SK-N-SH treated with all-trans-retinoic acid at 6 μM for 48 hours (cell line): Measurements from ENCODE around the gene EXOC4.
A peak's percentile ranks its signal among the peaks of the same experiment; 100 is the strongest.

Experiments
- ATAC-seq: fragments of 200-7000 bp; cut with Tn5 transposase; 3 replicates; pipeline ENCODE4 v1.9.1; 2020; ENCODE audit warnings: mild to moderate bottlenecking, moderate library complexity
- ARNTL ChIP-seq: fragments of 450-650 bp; formaldehyde crosslinking; IDR thresholded peaks from 2 replicates; pipeline ENCODE4 v1.5.0; 2020; ENCODE audit warnings: low read depth, mild to moderate bottlenecking, moderate library complexity, borderline replicate concordance
- BACH2 ChIP-seq: fragments of 250-450 bp; sonication (Bioruptor Pico); IDR thresholded peaks from 2 replicates; pipeline ENCODE4 v1.9.0; 2021; ENCODE audit warnings: mild to moderate bottlenecking, borderline replicate concordance
- CSDC2 ChIP-seq: fragments of 250-450 bp; sonication (Bioruptor Pico); IDR thresholded peaks from 2 replicates; pipeline ENCODE4 v1.5.0; 2020; ENCODE audit warnings: mild to moderate bottlenecking, moderate library complexity
- CSRNP3 ChIP-seq: fragments of 250-450 bp; sonication (Bioruptor Pico); IDR thresholded peaks from 2 replicates; pipeline ENCODE4 v1.5.1; 2021; ENCODE audit warnings: mild to moderate bottlenecking, moderate library complexity
- ESRRG ChIP-seq: fragments of 250-450 bp; sonication (Bioruptor Pico); IDR thresholded peaks from 2 replicates; pipeline ENCODE4 v1.6.1; 2021; ENCODE audit warnings: mild to moderate bottlenecking
- GLIS3 ChIP-seq: fragments of 250-450 bp; sonication (Bioruptor Pico); IDR thresholded peaks from 2 replicates; pipeline ENCODE4 v1.5.0; 2020; ENCODE audit warnings: mild to moderate bottlenecking, moderate library complexity
- ISL1 ChIP-seq: fragments of 250-450 bp; sonication (Bioruptor Pico); IDR thresholded peaks from 2 replicates; pipeline ENCODE4 v2.1.2; 2022; ENCODE audit warnings: mild to moderate bottlenecking, moderate library complexity
- OSR1 ChIP-seq: fragments of 250-450 bp; sonication (Bioruptor Pico); IDR thresholded peaks from 2 replicates; pipeline ENCODE4 v1.8.0; 2022; ENCODE audit warnings: moderate library complexity, mild to moderate bottlenecking, inconsistent platforms
- PATZ1 ChIP-seq: fragments of 250-450 bp; sonication (Bioruptor Pico); IDR thresholded peaks from 2 replicates; pipeline ENCODE4 v1.8.0; 2020; ENCODE audit warnings: mild to moderate bottlenecking, moderate library complexity, borderline replicate concordance
- SNAI2 ChIP-seq: fragments of 250-450 bp; sonication (Bioruptor Pico); IDR thresholded peaks from 2 replicates; pipeline ENCODE4 v1.5.0; 2020; ENCODE audit warnings: mild to moderate bottlenecking, moderate library complexity
- TOX ChIP-seq: fragments of 250-450 bp; sonication (Bioruptor Pico); IDR thresholded peaks from 2 replicates; pipeline ENCODE4 v1.8.0; 2021; ENCODE audit warnings: mild to moderate bottlenecking, moderate library complexity, borderline replicate concordance
- ZFP3 ChIP-seq: fragments of 250-450 bp; sonication (Bioruptor Pico); IDR thresholded peaks from 2 replicates; pipeline ENCODE4 v1.5.0; 2020; ENCODE audit warnings: mild to moderate bottlenecking, moderate library complexity
- ZFP30 ChIP-seq: fragments of 450-650 bp; formaldehyde crosslinking; IDR thresholded peaks from 2 replicates; pipeline ENCODE4 v1.5.0; 2022; ENCODE audit warnings: mild to moderate bottlenecking, moderate library complexity
- ZNF565 ChIP-seq: fragments of 450-650 bp; formaldehyde crosslinking; conservative IDR thresholded peaks from 2 replicates; pipeline ENCODE4 v1.5.0; 2020; ENCODE audit warnings: low read depth, mild to moderate bottlenecking, moderate library complexity
- ZNF70 ChIP-seq: fragments of 450-650 bp; formaldehyde crosslinking; IDR thresholded peaks from 2 replicates; pipeline ENCODE4 v1.5.0; 2020; ENCODE audit warnings: mild to moderate bottlenecking, moderate library complexity
- TF ChIP-seq, protein P1 (sequence below): fragments of 250-450 bp; sonication (Bioruptor Pico); IDR thresholded peaks from 2 replicates; pipeline ENCODE4 v1.5.0; 2020; ENCODE audit warnings: mild to moderate bottlenecking, moderate library complexity
- TF ChIP-seq, protein P2 (sequence below): fragments of 250-450 bp; sonication (Bioruptor Pico); IDR thresholded peaks from 2 replicates; pipeline ENCODE4 v1.8.0; 2021; ENCODE audit warnings: low read depth, mild to moderate bottlenecking, moderate library complexity, borderline replicate concordance

The EXOC4 gene

GRCh38 chr7:134024739-134025138 is 771.9 kb downstream of the EXOC4 start:
- TF ChIP-seq SNAI2 (CRISPR knock-in tag) (peak; percentile 61; the same call in 1 of the 2 replicates), ZNF70 (CRISPR knock-in tag) (no peak), ARNTL (no peak), ISL1 (0 out of 2 replicates have a peak, but pooled peaks have one; percentile 21)
- TF ChIP-seq, protein P1, sequence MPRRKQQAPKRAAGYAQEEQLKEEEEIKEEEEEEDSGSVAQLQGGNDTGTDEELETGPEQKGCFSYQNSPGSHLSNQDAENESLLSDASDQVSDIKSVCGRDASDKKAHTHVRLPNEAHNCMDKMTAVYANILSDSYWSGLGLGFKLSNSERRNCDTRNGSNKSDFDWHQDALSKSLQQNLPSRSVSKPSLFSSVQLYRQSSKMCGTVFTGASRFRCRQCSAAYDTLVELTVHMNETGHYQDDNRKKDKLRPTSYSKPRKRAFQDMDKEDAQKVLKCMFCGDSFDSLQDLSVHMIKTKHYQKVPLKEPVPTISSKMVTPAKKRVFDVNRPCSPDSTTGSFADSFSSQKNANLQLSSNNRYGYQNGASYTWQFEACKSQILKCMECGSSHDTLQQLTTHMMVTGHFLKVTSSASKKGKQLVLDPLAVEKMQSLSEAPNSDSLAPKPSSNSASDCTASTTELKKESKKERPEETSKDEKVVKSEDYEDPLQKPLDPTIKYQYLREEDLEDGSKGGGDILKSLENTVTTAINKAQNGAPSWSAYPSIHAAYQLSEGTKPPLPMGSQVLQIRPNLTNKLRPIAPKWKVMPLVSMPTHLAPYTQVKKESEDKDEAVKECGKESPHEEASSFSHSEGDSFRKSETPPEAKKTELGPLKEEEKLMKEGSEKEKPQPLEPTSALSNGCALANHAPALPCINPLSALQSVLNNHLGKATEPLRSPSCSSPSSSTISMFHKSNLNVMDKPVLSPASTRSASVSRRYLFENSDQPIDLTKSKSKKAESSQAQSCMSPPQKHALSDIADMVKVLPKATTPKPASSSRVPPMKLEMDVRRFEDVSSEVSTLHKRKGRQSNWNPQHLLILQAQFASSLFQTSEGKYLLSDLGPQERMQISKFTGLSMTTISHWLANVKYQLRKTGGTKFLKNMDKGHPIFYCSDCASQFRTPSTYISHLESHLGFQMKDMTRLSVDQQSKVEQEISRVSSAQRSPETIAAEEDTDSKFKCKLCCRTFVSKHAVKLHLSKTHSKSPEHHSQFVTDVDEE (CRISPR knock-in tag), result peak; percentile 67; the same call in 1 of the 2 replicates
- peak; percentile 77 for ATAC-seq

DNA sequence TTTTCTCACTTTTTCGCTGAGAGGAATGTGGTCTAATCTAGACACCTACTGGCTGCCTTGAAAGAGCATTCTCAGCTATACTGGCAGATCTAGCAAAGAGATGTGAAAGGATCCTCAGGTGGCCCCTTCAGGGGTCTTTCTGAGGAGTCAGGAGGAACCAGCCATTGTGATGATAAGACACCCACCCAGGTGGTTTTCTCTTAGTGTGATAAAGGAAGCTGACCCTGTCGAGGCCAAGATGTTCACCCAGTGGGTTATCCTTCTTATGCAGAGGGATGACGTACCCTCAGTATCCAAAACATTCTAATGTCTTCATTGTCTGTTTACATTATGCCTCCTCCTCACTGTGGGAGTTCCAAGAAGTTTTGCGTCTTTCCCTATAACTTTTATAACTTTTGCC is 776.0 kb downstream of the EXOC4 start:
- TF ChIP-seq ZFP3 (CRISPR knock-in tag) (no peak), ISL1 (no peak), GLIS3 (CRISPR knock-in tag) (no peak), ZNF70 (CRISPR knock-in tag) (no peak)
- TF ChIP-seq, protein P2, sequence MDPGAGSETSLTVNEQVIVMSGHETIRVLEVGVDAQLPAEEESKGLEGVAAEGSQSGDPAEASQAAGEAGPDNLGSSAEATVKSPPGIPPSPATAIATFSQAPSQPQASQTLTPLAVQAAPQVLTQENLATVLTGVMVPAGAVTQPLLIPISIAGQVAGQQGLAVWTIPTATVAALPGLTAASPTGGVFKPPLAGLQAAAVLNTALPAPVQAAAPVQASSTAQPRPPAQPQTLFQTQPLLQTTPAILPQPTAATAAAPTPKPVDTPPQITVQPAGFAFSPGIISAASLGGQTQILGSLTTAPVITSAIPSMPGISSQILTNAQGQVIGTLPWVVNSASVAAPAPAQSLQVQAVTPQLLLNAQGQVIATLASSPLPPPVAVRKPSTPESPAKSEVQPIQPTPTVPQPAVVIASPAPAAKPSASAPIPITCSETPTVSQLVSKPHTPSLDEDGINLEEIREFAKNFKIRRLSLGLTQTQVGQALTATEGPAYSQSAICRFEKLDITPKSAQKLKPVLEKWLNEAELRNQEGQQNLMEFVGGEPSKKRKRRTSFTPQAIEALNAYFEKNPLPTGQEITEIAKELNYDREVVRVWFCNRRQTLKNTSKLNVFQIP, result no peak
- ATAC-seq, result no peak

- no peak for ATAC-seq
- no peak for TF ChIP-seq ARNTL
- peak; percentile 86 for TF ChIP-seq ZFP30 (CRISPR knock-in tag)
These were observed 776.9 kb downstream of the EXOC4 start for GRCh38 chr7:134029743-134030142.

DNA sequence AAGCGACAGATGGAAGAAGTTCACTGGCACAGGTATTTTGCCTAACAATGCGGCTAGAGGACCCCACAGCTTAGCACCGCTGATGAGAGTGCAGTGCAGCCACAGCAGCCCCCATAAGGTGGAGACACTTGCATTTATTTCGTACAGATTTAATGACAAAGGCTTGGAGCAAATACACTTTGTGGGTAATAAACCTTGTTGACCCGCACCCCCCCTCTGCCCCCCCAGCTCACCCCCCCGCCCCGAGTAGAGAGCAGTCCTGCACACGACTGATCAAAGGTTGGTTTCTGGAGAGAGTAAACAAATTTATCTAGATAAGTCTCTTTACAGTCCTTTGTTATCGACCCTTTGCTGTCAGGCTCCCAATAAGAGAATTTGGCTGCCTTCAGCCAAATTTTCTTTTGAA is 777.6 kb downstream of the EXOC4 start:
- no peak for ATAC-seq
- TF ChIP-seq OSR1 (CRISPR knock-in tag) (no peak), CSRNP3 (CRISPR knock-in tag) (no peak), ZNF565 (CRISPR knock-in tag) (no peak), ZFP30 (CRISPR knock-in tag) (no peak), PATZ1 (CRISPR knock-in tag) (no peak), BACH2 (no peak), TOX (CRISPR knock-in tag) (no peak), CSDC2 (no peak), ISL1 (no peak), ESRRG (CRISPR knock-in tag) (no peak), ARNTL (no peak), GLIS3 (CRISPR knock-in tag) (no peak), ZFP3 (CRISPR knock-in tag) (no peak)
- TF ChIP-seq, protein P1 (CRISPR knock-in tag), result no peak
